ENCODE measurements around the gene FGR.

Gene FGR

DNA sequence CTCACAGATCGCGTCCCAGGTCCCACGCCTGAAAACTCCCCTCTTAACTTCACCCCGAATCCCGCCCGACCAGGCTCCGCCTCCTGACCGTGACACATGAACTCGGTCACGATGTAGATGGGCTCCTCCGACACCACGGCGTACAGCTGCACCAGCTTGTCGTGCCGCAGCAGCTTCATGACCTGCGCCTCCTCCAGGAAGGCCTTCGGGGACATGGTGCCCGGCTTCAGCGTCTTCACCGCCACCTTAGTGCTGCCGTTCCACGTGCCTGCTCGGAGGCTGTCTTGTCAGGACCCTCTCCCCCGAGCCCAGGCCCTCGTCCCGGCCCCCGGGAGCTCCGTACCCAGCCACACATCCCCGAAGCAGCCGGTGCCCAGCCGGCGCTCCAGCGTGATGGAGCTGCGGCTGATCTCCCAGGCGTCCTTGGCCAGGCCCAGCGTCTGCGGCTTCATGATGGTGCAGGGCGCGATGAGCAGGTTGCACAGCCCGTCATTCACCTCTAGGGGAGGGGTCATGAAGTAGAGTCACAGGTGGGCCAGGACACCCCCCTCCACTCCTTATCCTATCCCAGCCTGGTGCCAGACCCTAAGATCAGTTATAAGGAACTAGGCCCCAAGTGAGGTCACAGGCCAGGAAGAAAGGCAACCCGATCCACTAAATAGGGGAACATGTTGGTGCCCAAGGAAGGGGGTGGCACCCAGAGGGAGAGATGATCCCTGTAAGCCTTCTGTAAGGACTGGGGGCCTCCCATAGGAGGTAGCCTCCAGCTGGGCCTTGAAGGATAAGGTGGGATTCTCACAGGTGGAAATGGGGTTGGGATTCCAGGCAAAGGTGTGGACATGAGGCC is 19.4 kb downstream of the FGR start:
- DNase-seq (ENCODE audit: low read depth): no peak

DNA sequence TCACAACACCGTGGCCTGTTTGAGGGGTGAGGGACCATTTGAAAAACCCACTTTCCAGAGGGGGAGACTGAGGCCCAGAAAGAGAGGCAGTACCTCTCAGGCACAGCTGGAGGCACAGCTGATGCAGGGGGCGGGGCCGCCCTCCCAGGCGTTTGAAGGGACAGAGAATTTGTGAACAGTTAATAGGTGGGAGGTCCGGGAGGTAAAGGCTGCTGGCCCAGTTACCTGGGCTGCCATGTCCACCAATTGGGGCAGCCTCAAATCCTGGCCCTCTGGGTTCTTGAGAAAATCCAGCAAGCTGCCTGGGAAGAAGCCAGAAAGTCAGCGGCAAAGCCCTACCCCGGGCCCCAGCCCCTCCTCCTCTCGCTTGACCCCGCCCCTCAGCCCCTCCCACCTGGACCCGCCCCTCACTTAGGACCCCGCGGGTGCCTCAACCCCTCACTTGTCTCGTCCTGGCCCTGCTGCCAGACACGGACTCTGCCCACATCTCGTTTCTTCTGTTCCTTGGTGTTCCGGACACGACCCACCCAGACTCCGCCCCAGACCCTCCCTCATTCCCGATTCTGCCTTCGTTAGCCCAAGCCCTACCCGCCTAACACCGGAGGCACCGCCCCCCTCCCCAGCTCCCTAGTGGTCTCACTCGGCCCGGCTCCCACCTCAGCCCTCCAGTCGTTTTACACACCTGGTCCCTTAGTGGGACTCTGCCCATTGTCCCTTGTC is 20.2 kb downstream of the FGR start:
- no peak for DNase-seq (ENCODE audit: low read depth)

DNA sequence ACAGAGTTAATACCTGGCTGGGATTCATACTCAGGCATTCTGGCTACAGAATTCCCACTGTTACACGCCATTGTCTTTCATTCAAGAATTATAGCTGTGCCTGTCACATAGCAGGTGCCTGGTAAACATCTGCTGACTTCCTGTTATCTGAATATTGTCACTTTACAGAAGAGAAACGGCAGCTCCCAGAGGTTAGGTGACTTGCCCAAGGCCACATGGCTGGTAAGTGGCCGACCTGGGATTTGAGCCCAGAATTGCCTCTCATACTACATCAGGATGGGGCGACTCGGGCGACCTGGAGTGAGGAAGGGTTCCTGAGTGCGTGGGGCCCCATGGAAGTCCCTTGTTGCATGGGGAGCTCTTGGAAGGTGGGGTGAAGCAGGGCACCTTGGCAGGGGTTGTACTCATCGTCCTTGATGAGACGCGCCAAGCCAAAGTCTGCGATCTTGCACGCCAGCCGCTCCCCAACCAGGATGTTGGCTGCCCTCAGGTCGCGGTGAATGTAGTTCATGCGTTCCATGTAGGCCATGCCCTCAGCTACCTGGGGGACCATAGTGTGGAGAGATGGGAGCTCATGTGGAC is 20.9 kb downstream of the FGR start:
- no peak for DNase-seq (ENCODE audit: low read depth)

DNA sequence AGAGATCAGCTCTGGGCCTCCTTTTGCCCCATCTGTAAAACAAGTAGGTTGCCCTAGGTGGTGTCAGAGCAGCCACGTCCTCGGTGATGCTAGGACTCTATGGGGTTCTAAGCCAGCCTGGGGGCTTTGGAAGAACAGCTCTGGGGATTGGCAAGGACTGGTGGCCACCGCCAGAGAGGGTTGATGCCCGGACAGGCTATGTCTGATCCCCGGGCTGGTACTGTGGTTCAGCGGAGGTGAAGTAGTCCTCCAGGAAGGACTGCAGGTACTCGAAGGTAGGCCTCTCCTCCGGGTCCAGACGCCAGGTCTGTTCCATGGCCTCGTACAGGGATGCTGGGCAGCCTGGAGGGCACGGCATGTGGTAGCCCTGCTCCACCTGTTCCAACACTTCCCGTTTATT is 22.3 kb downstream of the FGR start:
- DNase-seq (ENCODE audit: low read depth): no peak

DNA sequence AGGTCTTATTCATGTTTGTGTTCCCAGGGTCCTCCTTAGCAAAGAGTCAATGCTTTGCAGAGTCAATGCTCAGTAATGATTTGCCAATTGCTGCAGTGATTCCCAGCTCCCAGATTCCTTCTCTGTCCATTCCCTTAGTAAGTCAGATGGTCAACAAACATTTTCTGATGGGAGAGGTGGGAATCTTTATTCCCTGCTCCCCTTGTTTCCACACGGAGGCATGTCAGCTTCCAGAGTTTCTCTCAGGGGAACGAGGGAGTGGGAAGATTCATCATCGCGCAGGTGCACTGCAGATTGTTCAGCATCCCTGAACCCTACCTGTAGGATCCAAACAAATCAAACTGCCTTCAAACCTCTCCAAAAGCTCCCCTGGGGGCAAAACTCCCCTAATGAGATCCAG is 23.5 kb downstream of the FGR start:
- DNase-seq (ENCODE audit: low read depth): no peak

DNA sequence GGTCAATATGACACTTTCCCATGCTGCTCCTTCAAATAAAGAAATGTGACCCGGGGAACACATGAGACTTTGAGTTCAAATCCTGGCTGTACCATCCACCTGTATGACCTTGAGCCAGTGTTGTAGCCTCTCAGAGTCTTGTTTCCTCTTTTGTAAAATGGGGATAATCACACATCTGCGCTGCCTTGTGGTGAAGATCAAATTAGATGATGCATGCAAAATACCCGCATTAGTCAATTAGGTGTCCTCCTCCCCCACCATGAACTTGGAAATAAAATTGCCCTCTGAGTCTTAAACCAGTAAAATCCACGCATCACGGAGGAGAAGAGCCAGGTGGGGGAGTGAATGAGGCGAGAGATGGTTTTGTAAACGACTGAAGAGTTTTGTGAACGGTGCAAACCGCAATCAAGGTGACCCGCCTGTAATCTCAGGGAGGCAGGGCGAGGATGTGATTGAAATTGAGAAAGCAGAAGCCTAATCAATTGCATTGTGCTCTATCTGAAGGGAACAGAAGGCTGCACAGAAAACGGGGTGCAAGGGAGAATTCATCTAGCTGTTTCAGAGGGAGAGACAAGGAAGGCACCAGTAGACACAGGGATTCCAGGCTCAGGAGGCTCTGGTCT is 25.3 kb downstream of the FGR start:
- no peak for DNase-seq (ENCODE audit: low read depth)

DNA sequence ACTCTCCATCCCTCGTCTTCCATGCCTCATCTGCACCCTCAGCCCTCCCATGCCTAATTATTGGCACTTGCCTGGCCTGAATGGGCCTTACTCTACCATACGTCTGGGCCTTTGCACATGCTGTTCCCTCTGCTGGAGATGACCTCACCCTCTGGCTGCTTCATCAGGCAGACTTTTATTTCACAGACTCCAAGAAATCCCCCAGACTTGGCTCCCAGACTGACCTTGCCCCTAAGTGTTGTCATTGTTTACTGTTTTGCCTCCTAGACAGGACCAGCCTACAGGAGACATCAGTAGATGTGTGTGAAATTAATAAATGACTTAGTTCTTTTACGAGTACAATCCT is 25.8 kb downstream of the FGR start:
- no peak for DNase-seq (ENCODE audit: low read depth)

DNA sequence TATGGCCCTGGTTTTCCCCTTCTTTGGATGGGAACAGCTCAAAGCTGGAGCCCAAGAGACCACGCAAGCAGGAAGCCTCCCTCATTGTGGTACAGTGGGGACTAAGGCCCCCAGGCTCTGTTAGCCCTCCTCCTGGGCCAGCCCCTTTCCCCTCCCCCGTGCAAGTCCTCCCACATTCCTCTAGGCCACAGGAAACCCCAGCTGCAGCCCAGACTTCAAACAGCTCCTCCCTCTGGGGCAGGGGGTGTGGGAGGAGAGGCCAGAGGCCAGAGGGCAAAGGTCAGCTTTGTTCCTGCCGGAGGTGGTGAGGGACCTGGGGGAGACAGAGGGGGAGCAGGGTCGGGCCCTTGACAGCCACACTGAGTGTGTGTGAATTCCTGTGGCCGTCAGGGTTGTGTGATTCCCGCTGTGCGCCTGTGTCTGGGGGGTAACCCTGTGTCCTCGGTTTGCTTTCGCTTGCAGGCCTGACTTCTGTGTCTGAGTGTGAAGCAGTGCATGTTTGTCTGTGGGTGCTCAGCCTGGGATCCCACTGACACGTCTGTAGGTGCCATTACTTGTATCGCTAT is 27.7 kb downstream of the FGR start:
- no peak for DNase-seq (ENCODE audit: low read depth)

DNA sequence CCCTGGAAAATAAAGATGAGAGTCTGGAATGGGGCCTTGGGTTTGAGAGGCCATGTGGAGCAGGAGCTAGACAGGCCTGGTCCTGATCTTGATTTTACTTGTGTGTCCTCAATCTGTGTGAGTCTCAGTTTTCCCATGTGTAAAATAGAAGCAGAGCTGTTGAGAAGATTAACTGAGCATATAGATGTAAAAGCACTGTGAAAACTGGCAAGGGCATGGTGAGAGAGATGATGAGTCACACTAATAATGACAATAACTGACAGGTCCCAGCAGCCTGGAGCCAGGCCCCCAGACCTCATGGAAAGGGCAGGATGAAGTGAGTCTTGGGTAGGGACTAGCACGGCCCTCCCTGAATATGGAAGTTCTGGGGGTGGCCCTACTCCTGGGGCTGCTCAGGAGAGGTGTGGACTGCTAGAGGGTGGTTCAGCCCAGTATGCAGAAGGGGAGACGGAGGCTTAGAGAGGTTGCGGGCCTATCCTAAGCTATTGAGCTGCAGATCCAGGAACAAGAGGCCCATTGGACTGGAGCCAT is 28.2 kb downstream of the FGR start:
- DNase-seq (ENCODE audit: low read depth): no peak

DNA sequence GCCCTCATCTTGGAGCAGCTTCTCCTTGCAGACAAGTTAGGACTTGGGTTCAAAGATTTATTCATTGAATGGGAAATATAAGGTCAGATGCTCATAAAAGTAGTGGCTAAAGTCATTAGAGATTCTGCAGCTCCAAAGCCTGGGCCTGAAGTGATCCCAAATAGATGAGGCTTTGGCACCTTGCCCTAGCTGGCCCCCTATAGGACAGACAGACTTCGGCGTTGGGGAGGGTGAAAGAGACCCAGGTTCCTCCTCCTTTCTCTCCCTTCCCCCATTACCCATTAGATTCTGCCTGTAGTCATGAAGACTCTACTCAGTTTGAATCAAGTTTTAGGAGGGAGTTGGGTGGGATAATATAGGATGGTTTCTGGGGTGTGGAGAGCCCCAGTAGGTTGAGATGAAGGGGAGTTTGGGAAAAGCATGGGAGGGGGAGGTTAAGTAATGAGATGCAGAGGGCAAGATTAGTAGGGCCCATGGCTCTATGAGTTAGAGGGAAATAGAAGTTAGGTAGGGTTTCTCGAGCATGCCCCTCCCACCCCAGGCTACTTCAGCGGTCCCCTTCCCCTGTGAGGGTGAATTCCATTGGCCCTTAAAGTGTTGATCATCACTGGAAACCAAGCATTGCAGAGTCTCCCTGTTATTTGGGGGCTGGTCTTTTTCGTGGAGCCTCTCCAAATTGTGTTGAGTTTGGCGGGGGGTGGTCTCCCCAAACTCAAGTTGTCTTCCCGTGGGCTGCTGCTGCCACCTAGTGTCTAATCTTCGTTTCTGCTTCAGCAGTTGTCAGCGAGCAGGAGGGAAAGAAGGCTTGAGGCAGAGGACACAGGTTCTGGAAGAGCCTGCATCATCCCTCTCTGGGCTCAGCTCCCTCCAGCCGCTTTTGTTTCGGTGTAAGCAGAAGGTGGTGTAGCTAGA is 28.9 kb downstream of the FGR start:
- no peak for DNase-seq (ENCODE audit: low read depth)

DNA sequence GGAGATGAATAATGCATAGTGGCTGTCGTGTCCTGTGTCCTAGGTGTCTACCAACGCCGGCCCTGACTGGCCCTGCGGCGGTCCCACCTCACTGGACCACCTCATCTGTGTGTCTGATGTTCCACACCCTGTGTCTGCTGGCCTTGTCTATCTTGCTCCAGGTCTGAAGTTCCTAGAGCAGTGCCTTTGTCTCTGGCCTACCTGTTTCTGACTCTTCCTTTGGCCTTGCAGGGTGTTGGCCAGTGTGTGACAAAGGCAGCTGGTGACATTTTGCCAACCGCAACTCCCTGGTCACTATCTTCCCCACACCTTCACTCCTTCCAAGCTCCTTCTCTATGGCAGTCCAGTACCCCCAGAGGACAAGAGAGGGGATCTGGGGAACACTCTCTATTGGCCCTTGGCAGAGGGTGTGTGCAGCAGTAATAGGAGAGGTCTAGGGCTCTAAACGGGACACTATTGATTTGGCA is 29.7 kb downstream of the FGR start:
- no peak for DNase-seq (ENCODE audit: low read depth)

DNA sequence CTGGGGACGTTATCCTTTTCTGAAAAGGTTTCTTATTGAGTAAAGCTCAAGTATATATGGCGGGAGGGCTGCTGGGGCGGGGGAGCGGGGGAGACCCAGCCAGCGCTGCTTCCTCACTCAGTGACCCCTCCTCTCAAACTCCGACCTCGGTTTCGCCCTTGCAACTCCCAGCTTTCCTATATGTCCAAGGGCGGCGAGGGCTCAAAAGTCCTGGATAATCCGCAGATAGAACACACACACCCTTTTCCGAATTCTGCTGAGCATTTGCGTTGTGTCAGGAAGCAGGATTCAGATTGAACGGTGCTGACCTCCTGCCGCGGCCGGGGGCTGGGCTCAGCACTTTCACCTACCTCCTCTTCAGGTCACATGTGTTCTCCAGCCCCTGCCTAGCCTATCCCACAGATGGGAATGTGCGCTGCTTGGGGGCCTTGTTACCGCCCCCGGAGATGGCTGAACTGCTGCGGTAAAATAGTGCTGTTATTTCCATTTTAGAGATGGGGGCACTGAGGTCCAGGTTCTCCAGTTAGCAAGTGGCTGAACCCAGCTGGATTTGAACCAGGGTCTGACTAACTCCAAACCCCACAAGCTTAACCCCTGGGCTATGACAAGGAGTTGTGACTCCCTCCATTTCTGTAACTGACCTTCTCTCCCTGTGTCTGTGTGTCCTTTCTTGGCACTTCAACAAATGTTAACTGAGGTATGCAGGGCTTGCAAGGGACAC is 30.2 kb downstream of the FGR start:
- no peak for DNase-seq (ENCODE audit: low read depth)

DNA sequence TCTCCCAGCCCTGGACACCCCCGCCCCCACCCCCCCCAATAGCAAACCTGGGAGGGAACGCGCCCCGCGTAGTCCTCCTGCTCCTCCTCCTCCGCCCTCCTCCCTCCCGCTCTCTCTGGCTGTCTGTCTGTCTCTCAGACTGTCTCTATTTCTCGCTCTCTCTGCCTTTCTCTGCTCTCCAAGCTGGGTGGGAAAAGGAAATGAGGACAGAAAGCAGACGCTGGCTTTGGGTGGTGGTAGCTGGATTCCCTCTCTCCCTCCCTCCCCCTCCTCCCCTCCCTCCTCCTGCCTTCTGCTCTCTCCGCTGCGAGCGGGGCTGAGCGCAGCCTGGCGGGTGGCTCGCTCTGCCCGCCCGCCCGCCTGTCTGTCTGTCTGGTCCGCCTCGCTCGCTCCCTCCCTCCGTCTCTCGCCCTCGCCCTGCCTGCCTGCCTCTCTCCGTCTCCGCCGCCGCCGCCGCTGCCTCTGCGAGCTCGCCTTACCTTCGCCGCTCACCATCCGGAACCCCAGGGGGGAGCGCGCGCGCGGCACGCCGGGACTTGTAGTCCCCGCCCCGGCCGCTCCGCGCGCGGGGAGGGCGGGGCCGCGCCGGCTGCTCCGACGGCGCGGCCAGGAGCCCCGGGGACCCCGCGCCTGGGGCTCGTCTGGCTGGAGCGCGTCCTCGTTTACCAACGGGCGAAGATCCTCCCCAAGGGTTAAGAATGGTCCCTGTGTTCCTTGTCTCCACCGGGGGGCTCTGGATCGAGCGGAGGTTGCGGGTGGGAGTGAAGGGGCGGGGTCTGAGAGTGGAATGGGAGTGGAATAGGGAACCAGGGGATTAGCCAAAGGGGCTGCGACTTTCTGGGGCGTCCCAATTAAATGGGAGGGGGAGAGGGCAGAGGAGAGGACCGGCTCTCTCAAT is 31.1 kb downstream of the FGR start, which contains the start of gene AHDC1:
TSS of gene AHDC1 (minus strand) at position 464 of the 898 bp plus-strand sequence. CDS start 52,029 bp downstream, outside the sequence.
- DNase-seq (ENCODE audit: low read depth): peak; percentile 68

DNA sequence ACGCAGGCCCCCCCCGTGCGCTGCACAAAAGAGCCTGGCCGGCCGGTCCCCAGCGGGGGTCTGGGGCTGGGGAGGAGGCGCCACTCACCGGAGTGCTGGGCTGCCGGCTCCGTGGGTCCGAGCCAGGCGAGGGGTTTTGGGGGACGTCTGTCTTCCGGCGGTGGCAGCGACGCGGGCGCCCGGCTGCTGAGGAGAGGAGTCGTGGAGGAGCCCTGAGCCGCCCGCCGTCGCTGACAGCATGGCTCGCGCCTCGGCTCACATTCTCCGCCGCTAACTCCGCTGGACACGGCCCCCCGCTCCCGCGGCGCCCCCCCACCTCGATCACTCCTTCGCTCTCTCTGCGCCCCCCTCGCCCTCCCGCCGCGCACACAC is 31.7 kb downstream of the FGR start:
- DNase-seq (ENCODE audit: low read depth): no peak

DNA sequence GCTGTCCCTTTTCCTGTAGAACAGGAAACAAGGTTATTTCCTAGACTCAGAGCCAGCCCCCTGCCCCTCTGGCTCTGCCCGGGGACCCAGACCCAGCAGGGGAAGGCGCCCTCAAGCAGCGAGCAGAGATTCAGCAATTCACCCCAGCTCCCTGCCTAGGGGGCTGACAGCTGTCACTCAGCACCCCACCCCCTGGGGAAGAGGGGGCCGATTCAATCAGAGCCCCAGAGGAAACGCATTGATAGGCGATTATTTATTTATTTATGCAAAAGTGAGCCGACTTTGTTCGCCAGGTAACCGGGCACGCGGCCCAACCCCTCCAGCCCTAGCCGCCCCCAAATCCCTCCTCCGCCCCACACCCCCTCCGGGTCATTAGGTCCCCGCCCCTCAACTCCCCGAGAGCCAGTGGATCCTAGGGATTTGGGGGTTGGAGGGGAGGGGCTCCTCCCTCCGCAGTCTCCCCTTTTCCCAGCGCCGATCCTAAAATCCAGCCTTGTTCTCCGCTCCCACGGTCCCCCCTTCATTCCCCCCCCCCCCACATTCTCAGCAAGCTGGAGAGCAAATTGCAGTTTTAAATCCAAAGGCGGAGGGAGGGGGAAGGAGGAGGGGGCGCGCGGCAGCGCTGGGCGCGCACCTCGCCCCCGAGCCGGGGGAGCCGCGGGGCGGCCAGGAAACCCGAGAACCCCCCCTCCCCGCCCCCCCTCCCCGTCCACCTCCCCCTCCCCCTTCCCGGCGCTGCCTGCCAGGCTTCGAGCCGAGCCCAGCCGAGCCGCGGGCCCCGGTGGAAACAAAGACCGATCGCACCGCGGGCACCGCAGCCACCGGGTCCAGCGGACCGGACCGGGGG is 32.3 kb downstream of the FGR start:
- no peak for DNase-seq (ENCODE audit: low read depth)

DNA sequence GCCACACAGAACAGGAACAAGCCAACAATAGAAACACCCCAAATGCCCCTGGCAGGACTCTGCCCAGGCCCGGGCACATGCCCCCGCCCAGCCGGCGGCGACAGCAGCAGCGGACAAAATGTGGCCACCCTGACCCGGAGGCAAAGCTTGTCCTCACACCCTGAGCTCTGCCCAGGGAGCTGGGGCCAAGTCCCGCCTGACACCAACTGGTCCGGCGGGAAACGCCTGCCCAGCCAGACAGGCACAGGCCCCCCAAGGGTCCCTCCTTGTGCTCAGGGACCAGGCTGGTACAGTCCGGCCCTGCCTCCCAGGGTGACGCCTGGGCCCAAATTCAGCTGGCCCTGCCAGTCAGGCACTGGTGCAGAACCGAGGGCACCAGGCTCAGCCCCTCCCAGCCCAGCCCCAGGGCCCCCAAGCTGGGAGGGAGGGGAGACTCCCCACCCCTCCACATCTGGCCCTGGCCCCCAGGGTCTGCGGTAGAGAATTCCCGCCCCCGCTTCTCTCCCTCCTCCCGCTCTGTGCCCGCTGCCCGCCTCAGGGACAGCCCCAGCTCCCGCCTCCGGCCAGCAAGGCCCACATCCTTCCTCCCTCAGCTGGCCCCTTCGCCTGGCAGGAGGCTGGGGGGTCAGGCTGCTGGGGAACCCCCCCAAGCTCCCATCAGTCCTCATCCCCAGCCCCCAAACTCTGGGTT is 33.1 kb downstream of the FGR start:
- DNase-seq (ENCODE audit: low read depth): no peak

DNA sequence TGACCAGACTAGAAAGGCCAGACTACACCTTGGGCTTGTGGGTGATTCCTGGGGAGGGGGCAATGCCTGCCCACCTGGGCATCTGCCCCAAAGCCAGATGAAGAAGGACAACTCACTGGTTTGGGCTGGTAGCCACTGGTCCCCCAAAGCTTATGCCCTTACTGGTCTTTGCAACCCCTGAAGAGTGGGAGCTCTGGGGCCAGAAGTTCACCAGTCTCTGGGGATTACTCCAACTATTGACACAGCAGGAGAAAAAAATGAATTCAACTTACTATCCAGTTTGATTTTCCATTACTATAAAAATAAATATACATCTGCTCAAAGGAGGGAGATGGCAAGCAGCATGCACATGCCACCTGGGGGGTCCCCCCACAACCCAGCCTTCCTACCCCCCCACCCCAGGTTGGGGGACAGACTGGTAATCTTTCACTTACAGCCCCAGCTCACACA is 33.6 kb downstream of the FGR start:
- no peak for DNase-seq (ENCODE audit: low read depth)
